Neural cell (in vitro differentiated cells): Measurements from ENCODE around the gene TRMU.

Experiments
- CTCF ChIP-seq: fragments of 450-650 bp; IDR thresholded peaks from 2 replicates; pipeline ENCODE4 v1.5.1; 2014; ENCODE audit warnings: antibody characterized with exemption, mild to moderate bottlenecking, moderate library complexity; ENCODE audit not compliant: poor library complexity, severe bottlenecking
- EZH2 ChIP-seq: fragments of 200-600, 300-800 bp; shearing (Covaris generic), sonication (generic); IDR thresholded peaks from 2 replicates; pipeline ENCODE4 v1.6.1; 2014; ENCODE audit warnings: antibody characterized with exemption, low read length, borderline replicate concordance, mild to moderate bottlenecking; ENCODE audit not compliant: insufficient read depth, poor library complexity, severe bottlenecking

GRCh38 chr22:46290121-46290842, 45.2 kb upstream of the TRMU start:
- no peak for TF ChIP-seq CTCF
- TF ChIP-seq EZH2 = no peak
